Embryonic facial prominence (tissue), 1 donor: ENCODE measurements around the gene CHTF8.

ENCODE experiments used
- DNase-seq: peaks from one replicate; pipeline ENCODE4 v3.0.0-alpha.2; 2016; ENCODE audit errors: extremely low spot score

The CHTF8 gene

DNA sequence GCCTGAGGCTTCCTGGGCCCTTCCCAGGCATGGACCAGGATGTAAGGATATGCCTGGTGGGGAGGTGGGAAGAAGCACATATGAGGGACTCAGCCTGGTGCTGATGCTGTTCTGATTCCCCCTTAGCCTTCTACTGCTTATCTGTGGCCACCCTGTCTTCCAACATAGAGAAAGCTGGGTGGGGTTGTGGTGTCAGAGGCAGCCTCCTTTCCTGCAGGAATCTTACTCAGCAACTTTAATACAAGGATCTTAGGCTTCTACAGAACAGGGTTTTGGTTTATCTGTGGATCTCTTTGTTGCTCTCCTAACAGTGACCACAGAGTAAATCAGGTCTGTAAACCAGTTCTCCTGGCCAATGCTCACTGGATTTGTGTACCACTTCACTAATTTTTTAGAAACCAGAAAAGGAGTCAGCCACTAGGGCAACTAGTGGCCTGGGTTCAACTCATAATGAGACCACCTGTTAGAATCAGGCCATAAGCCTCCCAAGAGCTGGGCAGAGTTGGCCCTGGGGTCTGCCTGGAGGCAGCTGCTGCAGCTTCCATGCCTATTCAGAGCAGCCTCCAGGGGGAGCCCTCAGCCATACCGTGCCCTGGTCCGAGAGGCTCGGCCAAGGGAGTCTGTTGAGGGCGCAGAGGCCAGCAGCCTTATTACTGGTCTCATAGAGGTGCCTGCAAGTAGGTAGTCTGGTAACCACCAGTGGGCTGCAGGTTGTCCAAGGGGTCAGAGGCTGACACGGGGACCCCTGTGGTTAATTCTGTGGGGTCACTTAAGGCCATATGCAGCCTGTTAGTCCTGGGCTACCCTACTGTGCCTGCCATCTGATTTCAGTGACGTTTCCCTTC is 19.9 kb downstream of the CHTF8 start:
- no peak for DNase-seq

DNA sequence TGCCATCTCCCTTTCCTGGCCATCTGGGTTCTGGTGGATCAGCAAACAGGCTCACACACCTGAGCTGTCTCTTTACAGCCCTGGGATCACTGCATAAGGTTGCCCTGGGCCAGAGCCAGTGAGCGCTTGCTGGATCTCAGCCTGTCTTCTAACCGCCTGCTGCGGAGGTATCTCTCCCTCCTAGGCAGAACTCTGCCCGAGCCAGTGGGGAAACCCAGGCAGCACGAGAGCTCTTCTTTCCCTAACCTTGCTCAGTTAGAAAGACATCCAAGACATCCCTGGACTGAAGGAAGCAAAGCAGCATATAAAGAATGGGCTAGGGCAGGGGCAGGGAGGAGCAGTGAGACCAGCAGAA is 20.5 kb downstream of the CHTF8 start:
- no peak for DNase-seq

DNA sequence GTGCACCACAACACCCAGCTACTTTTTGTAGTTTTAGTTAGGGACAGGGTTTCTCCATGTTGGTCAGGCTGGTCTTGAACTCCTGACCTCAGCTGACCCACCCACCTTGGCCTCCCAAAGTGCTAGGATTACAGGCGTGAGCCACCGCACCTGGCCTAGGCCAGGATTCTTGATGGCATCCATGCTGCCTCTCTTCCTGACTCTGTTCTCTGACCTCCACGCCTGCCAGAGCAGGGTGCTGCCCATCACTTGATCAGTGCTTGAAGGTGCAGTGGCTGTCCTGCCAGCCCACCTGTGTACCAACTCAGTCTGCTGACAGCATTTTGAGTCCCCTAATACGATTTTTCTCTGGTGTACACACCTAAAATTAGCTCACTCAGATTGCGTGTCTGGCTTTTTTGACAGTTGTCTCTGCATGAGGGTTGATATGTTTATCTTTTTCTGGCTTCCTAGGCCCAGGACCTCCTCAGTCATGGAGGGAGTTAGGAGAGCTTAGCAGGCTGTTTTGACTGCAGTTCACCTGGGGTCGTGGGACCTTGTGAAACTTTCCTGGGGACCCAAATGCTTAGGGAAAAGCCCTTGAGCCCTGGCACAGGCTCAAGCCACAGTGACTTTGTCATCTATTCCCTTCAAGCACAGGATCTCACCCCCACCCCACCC is 21.0 kb downstream of the CHTF8 start:
- no peak for DNase-seq

DNA sequence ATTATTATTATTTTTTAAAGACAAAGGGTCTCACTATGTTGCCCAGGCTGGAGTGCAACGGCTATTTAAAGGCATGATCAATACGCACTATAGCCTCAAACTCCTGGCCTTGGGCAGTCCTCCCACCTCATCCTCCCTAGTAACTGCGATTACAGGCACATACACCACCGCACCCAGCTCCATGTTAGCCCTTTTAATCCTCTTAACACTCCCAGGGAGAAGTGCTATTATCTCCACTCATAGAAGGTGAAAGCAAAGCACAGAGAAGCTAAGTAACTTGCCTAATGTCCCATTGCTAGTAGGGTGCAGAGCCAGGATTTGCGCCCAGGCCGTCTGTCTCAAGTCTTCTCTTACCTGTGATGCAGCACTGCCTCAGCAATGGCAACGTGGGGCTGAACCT is 22.0 kb downstream of the CHTF8 start:
- DNase-seq = no peak

DNA sequence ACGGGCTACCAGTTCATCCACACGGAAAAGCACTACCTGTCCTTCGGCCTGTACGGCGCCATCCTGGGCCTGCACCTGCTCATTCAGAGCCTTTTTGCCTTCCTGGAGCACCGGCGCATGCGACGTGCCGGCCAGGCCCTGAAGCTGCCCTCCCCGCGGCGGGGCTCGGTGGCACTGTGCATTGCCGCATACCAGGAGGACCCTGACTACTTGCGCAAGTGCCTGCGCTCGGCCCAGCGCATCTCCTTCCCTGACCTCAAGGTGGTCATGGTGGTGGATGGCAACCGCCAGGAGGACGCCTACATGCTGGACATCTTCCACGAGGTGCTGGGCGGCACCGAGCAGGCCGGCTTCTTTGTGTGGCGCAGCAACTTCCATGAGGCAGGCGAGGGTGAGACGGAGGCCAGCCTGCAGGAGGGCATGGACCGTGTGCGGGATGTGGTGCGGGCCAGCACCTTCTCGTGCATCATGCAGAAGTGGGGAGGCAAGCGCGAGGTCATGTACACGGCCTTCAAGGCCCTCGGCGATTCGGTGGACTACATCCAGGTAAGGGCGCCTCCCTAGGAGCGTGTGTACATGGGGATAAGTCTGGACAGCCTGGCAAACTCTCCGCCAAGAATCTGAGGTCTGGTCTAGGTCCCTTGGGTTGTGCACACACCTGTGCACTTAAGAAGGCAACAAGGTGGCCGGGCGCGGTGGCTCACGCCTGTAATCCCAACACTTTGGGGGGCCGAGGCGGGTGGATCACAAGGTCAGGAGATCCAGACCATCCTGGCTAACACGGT is 22.7 kb downstream of the CHTF8 start:
- no peak for DNase-seq

GRCh38 chr16:69108905-69109252 is 23.5 kb downstream of the CHTF8 start:
- DNase-seq = no peak

- DNase-seq = no peak
Measured at GRCh38 chr16:69108064-69108904, 24.1 kb downstream of the CHTF8 start.

GRCh38 chr16:69107316-69107962 is 24.9 kb downstream of the CHTF8 start:
- no peak for DNase-seq

- no peak for DNase-seq
Measured at GRCh38 chr16:69106491-69107315, 25.7 kb downstream of the CHTF8 start.

DNA sequence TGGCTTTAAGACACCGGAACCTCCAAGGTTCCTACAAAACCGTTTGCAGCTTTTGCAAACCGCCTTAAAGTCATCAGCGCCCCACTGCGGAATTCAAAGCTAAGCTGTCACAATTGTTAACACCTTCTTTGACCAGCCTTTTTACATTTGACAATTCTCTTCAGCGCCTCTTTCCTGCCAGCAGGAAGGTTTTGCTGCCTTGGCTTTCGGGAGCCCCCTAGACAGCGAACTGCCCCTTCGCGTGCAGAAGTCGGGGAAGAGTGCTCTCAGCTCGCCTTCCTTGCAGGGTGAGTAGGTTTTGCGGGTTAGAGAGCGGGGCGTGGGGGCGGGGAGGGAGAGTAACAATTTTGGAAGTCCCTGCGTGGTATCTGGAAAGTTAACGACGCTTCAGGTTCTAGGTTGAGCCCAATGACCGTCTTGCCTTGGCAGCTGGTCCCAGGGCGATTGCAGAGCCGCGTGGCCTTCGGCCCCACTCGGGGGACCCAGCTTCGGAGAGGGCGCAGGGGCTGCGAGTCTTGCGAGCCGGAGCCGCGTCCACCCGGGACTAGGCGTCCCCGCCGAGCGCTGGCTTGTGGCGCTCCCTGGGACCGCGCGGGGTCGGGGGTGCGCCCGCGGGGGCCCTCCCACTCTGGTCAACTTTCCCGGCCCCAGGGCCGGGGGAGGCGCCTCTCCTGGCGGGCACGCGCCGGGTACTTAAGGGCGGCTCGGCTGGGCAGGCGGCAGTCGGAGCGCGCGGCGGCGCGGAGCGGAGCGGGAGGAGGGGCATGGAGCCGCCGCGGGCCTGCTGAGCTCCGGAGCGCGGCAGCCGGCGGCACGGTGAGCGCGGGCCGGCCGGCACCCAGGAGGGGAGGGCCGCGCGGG is 26.7 kb downstream of the CHTF8 start, which contains the start of gene HAS3:
Gene HAS3 (plus strand): TSS at position 153 of the 861 bp plus-strand sequence. CDS start 3,743 bp downstream, outside the sequence.
- DNase-seq = no peak

- no peak for DNase-seq
Measured at GRCh38 chr16:69100071-69100691, 32.2 kb downstream of the CHTF8 start.

- no peak for DNase-seq
Measured at GRCh38 chr16:69095193-69095592, 37.2 kb downstream of the CHTF8 start.

DNA sequence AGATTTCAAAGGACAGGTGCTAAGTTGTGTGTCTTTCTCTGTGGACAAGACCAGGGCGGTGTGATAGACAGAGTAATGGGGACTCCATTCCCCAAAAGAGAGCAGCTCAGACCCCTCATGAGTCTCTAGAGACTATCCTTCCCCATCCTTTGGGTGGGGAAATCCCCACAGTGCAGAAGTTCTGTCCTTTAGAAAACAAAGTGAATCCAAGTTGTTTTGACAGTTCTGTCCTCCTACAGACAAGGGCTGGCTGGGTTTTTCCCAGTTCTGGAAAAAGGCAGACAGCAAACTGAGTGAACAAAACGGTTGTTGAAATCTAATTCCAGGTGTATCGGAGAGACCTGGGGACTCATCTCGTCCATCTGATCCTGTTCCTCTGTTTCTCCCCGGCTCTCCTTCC is 37.9 kb downstream of the CHTF8 start:
- no peak for DNase-seq

DNA sequence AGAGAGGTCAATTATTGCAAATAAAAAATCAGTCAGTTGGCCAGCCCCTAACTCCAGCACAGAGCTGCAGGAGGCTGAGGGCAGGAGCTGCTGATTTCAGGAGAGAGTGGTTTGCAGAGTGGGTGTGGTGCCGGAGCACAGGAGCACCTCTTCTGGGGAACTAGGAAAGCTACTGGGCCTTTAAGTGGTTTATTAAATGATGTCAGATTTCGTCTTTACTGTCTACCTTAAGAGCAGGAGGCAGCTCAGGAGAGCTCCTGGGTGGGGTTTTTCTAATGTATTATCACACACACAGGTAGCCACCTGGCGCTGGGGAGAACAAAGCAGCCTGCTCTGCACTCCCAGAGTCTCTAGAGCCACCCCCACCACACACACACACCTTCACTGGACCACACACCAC is 38.4 kb downstream of the CHTF8 start:
- DNase-seq = no peak

DNA sequence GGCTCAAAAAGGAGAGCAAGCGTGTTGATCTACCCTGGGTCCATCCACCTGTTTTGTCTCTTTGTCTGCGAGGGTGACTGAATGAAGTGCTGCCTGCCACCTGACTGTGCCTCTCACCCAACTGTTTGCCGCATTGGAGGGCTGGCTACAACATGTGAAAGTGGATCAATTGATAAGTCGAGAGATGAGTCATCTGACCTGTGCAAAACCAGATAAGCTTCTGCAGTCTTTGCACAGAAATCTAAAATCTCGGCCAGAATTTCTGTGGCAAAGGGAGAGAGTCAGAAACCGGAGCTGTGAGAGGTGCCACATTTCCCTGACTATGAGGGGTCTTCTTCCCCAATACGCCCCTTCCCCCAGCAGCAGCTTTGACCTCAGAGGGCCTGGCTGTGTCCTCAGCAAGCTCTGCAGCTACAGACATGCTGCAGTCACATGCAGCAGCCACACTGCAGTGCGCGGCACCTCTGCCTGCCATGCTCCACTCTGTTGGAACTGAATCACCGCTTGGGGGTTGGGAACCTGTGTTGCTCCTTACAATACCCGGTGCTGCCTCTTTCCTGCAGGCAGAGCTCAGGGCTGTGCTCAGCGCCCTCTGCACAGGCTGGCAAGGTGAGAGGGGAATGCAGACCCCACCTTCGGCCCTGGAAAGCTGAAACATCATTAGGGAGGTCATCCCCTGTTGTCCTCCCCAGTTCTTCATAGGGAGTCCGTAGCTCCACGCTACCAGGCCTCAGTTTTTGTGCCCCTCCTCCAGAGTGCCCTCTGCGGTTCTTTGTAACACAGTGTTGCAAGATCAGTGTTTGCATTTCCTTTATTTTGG is 43.1 kb downstream of the CHTF8 start:
- no peak for DNase-seq

DNA sequence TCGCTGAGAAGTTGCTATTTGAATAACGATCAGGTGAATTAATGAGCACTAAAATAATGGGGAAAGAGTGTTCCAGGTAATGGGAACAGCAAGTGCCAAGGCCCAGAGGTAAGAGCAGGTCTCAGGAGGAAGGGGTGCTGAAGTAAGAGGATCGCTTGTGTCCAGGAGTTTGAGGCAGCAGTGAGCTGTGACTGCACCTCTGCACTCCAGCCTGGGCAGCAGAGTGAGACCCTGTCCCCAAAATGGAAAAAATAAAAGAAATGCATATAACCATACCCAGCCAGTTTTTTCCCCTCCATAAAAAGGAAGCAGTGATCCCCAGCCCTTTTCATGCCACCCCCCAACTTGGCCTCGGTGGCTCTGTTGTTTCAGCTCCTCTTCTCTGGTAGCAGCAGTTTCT is 43.7 kb downstream of the CHTF8 start:
- DNase-seq = no peak

DNA sequence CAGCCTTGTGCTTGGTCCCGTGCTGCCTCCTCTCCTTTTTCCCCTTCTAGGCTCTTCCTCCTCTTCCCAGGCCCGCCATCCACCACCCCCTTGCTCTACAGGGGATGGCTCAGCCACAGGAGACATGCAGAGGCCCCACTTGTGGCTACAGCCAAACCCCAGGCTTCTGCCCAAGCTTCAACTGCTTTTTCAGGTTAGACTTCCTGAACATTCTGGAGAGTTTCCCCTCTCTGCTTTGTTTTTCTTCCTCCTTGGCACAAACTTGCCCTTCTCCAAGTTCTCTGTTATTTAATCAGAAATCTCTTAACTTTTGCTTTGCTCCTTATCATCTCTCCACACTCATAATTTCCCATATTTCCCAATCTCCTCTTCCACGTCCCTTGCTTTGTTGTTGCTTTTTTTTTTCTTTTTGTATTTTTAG is 45.2 kb downstream of the CHTF8 start:
- no peak for DNase-seq
